HepG2 (cell line): ENCODE data around the gene C12orf60. TPM values are rescaled to one million over a fixed set of nuclear protein-coding genes. Genes with fewer than 3 reads are reported as not detected.

ENCODE experiments used
- AKAP8 ChIP-seq: sonication (generic); formaldehyde crosslinking; IDR thresholded peaks from 2 replicates; pipeline ENCODE4 v1.5.1; 2020; ENCODE audit warnings: mild to moderate bottlenecking, missing genetic modification reagents
- KDM2A ChIP-seq: sonication (generic); formaldehyde crosslinking; IDR thresholded peaks from 2 replicates; pipeline ENCODE4 v1.4.0; 2020; ENCODE audit warnings: low read depth, missing genetic modification reagents, borderline replicate concordance
- KLF9 ChIP-seq: IDR thresholded peaks from 2 replicates; pipeline ENCODE4 v1.6.1; 2016; ENCODE audit warnings: low read depth
- RAD21 ChIP-seq: fragments of 450-650 bp; formaldehyde crosslinking; IDR thresholded peaks from 2 replicates; pipeline ENCODE4 v1.5.0; 2020; ENCODE audit warnings: mild to moderate bottlenecking
- SCMH1 ChIP-seq: sonication (generic); formaldehyde crosslinking; IDR thresholded peaks from 2 replicates; pipeline ENCODE4 v1.9.0; 2021; ENCODE audit warnings: missing genetic modification reagents, mild to moderate bottlenecking, borderline replicate concordance
- SNAI1 ChIP-seq: sonication (generic); formaldehyde crosslinking; IDR thresholded peaks from 2 replicates; pipeline ENCODE4 v1.5.0; 2020; ENCODE audit warnings: mild to moderate bottlenecking, missing genetic modification reagents, borderline replicate concordance
- STAT5B ChIP-seq: sonication (generic); formaldehyde crosslinking; IDR thresholded peaks from 2 replicates; pipeline ENCODE4 v1.4.0; 2020; ENCODE audit warnings: missing genetic modification reagents
- ZNF737 ChIP-seq: sonication (generic); formaldehyde crosslinking; IDR thresholded peaks from 2 replicates; pipeline ENCODE4 v1.5.0; 2020; ENCODE audit warnings: missing genetic modification reagents, mild to moderate bottlenecking, borderline replicate concordance
- ZSCAN12 ChIP-seq: sonication (generic); formaldehyde crosslinking; IDR thresholded peaks from 2 replicates; pipeline ENCODE4 v1.9.0; 2021; ENCODE audit warnings: mild to moderate bottlenecking, missing genetic modification reagents
- polyA plus RNA-seq, 8 experiments: library from polyadenylated mRNA; depleted of rRNA in 3 of 8; stranded (reverse) in 7 of 8; unstranded in 1 of 8; fragments of >200 nt; fragmentation: Illumina TruSeq in 4 of 8; extraction: Trizol in 4 of 8; gene quantifications; 2 replicates each; pipeline versions ENCODE4 v1.2.1 to v1.2.3, GENCODE V29; 2011 to 2016; ENCODE audit warnings: low read depth in 4 of 8, missing spikeins in 1 of 8, mixed read lengths in 1 of 8; ENCODE audit not compliant: insufficient read depth in 1 of 8
- total RNA-seq, 5 experiments: library from RNA; depleted of rRNA; stranded (reverse); fragments of >200 nt; fragmentation: Illumina TruSeq; extraction: Trizol; gene quantifications; 2 replicates each; pipeline ENCODE4 v1.2.3, GENCODE V29; 2016; ENCODE audit warnings: low read depth in 1 of 5
- TF ChIP-seq, protein P1 (sequence below): sonication (generic); formaldehyde crosslinking; IDR thresholded peaks from 2 replicates; pipeline ENCODE4 v1.4.0; 2020; ENCODE audit warnings: mild to moderate bottlenecking, missing genetic modification reagents
- TF ChIP-seq, protein P2 (sequence below): sonication (generic); formaldehyde crosslinking; IDR thresholded peaks from 2 replicates; pipeline ENCODE4 v1.5.0; 2020; ENCODE audit warnings: missing genetic modification reagents
- TF ChIP-seq, protein P3 (sequence below): sonication (generic); formaldehyde crosslinking; IDR thresholded peaks from 2 replicates; pipeline ENCODE4 v1.5.0; 2020; ENCODE audit warnings: missing genetic modification reagents
- TF ChIP-seq, protein P4 (sequence below): sonication (generic); formaldehyde crosslinking; IDR thresholded peaks from 2 replicates; pipeline ENCODE4 v1.4.0; 2020; ENCODE audit warnings: mild to moderate bottlenecking, missing genetic modification reagents

C12orf60 gene
- total and polyA plus RNA-seq, 2 of the 13 experiments (the other 11 are each of a cell fraction or from before 2014, with no cell fraction given), result 0.55 to 1.4 TPM

DNA sequence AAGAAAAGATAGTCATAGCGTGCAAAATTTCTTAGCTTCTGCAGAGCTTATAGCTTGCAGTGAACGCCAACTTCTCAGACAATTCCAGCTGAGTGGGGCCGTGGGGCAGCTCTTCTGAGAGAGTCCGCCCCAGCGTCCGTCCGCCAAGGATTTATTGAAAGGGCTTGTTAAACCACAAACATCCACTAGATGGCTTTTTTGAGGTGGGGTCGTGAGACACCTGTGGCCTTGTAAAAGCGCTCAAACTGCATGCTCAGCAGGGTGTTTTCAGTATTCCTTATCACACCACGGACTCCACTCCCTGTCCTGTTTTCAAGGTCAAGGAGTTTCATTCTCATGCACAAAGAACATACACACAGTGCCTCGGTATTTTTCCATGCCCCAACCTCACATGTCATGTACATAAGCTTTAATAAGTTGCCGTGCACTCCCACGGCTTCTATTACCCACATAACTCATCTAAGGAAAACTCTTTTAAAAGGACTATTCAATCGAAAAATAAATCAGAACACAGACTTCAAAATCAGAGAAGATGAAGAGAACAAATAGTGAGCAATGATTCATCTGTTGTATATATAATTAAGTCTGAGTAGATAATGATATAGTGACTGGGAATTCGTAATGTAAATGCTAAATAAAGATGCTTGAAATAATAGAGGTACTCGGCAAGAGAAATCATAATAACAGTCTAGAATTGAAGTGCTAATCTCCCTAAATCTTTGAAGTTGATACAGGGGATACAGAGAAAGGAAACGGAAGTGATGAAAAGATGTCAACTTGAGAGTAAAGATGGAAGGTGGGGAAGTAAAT is 46.9 kb upstream of the C12orf60 start (continued):
- TF ChIP-seq, protein P1, sequence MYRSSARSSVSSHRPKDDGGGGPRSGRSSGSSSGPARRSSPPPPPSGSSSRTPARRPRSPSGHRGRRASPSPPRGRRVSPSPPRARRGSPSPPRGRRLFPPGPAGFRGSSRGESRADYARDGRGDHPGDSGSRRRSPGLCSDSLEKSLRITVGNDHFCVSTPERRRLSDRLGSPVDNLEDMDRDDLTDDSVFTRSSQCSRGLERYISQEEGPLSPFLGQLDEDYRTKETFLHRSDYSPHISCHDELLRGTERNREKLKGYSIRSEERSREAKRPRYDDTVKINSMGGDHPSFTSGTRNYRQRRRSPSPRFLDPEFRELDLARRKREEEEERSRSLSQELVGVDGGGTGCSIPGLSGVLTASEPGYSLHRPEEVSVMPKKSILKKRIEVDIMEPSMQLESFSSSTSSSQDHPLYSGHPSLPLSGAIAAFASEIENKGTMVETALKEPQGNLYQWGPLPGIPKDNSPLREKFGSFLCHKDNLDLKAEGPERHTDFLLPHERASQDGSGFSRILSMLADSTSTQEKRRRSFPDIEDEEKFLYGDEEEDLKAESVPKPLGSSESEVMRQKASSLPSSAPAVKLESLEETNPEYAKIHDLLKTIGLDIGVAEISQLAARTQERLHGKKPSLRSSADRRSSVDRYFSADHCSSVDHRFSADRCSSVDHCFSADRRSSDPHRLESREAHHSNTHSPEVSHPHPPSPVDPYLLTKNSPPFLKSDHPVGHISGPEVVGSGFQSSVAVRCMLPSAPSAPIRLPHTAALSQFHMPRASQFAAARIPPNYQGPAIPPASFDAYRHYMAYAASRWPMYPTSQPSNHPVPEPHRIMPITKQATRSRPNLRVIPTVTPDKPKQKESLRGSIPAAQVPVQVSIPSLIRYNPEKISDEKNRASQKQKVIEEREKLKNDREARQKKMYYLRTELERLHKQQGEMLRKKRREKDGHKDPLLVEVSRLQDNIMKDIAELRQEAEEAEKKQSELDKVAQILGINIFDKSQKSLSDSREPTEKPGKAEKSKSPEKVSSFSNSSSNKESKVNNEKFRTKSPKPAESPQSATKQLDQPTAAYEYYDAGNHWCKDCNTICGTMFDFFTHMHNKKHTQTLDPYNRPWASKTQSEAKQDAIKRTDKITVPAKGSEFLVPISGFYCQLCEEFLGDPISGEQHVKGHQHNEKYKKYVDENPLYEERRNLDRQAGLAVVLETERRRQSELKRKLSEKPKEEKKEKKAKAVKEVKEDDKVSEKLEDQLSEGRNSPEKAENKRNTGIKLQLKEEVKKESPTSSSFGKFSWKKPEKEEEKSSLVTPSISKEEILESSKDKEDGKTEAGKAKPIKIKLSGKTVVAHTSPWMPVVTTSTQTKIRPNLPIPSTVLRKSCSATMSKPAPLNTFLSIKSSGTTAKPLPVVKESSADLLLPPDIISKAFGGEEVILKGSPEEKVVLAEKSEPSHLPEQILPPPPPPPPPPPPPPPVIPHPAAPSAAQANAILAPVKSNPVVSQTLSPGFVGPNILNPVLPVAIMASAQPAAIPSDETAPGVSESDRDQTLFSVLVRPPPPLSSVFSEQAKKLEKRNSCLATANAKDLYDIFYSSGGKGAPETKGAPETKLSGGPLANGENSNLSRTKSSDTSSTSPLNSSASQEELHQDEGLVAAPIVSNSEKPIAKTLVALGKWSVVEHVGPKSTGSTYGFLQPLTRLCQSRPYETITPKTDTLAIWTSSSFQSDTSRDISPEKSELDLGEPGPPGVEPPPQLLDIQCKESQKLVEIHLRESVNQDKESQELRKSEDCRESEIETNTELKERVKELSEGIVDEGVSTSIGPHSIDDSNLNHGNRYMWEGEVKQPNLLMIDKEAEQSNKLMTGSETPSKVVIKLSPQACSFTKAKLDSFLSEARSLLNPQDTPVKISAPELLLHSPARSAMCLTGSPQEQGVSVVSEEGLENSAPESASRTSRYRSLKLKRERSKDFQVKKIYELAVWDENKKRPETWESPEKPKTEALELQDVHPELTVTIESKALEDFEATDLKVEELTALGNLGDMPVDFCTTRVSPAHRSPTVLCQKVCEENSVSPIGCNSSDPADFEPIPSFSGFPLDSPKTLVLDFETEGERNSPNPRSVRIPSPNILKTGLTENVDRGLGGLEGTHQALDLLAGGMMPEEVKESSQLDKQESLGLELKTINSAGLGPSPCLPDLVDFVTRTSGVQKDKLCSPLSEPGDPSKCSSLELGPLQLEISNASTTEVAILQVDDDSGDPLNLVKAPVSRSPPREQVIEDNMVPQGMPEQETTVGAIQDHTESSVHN, result no peak
- TF ChIP-seq AKAP8 (CRISPR knock-in tag) (no peak), SCMH1 (no peak), STAT5B (CRISPR knock-in tag) (no peak), SNAI1 (no peak), KDM2A (peak; percentile 19; the same call in 1 of the 2 replicates), ZSCAN12 (CRISPR knock-in tag) (no peak), RAD21 (peak; percentile 20; the same call in 1 of the 2 replicates), ZNF737 (no peak), KLF9 (CRISPR knock-in tag) (no peak)
- TF ChIP-seq, protein P2, sequence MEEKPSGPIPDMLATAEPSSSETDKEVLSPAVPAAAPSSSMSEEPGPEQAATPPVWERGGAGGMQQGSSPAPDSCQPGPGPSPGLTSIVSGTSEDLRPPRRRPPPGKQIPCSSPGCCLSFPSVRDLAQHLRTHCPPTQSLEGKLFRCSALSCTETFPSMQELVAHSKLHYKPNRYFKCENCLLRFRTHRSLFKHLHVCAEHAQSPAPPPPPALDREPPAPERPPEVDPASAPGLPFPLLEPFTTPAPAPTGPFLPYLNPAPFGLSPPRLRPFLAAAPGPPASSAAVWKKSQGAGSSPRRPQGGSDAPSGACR (CRISPR knock-in tag), result no peak
- TF ChIP-seq, protein P3, sequence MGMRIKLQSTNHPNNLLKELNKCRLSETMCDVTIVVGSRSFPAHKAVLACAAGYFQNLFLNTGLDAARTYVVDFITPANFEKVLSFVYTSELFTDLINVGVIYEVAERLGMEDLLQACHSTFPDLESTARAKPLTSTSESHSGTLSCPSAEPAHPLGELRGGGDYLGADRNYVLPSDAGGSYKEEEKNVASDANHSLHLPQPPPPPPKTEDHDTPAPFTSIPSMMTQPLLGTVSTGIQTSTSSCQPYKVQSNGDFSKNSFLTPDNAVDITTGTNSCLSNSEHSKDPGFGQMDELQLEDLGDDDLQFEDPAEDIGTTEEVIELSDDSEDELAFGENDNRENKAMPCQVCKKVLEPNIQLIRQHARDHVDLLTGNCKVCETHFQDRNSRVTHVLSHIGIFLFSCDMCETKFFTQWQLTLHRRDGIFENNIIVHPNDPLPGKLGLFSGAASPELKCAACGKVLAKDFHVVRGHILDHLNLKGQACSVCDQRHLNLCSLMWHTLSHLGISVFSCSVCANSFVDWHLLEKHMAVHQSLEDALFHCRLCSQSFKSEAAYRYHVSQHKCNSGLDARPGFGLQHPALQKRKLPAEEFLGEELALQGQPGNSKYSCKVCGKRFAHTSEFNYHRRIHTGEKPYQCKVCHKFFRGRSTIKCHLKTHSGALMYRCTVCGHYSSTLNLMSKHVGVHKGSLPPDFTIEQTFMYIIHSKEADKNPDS (CRISPR knock-in tag), result no peak
- TF ChIP-seq, protein P4, sequence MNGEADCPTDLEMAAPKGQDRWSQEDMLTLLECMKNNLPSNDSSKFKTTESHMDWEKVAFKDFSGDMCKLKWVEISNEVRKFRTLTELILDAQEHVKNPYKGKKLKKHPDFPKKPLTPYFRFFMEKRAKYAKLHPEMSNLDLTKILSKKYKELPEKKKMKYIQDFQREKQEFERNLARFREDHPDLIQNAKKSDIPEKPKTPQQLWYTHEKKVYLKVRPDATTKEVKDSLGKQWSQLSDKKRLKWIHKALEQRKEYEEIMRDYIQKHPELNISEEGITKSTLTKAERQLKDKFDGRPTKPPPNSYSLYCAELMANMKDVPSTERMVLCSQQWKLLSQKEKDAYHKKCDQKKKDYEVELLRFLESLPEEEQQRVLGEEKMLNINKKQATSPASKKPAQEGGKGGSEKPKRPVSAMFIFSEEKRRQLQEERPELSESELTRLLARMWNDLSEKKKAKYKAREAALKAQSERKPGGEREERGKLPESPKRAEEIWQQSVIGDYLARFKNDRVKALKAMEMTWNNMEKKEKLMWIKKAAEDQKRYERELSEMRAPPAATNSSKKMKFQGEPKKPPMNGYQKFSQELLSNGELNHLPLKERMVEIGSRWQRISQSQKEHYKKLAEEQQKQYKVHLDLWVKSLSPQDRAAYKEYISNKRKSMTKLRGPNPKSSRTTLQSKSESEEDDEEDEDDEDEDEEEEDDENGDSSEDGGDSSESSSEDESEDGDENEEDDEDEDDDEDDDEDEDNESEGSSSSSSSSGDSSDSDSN (CRISPR knock-in tag), result no peak
